ENCODE data around the gene CERS3. TPM values are rescaled to one million over a fixed set of nuclear protein-coding genes. Genes with fewer than 3 reads are reported as not detected.
A peak's percentile ranks its signal among the peaks of the same experiment; 100 is the strongest.

CERS3 gene
- total and polyA plus RNA-seq, 7 experiments from 2014 or later = 0.27 to 5.5 (median 3.2) TPM

DNA sequence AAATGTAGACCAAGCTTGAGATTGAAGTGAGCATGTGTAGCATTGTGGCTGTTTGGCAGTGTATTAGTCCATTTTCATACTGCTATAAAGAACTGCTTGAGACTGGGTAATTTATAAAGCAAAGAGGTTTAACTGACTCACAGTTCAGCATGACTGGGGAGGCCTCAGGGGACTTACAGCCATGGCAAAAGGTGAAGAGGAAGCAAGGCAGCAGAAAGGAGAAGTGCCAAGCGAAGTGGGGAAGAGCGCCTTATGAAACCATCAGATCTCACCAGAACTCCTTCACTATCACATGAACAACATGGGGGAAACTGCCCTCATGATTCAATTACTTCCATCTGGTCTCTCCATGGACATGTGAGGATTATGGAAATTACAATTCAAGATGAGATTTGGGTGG is 8.6 kb upstream of the CERS3 start:
- no peaks in the 10 kb centered on the region for H3K27me3 ChIP-seq (ENCODE audit: control insufficient read depth in 2 of 2, insufficient read depth in 2 of 2, low read length in 2 of 2)
- no peak overlapping the region for H3K27ac ChIP-seq (ENCODE audit: low read depth, low read length)
- peak; percentile 78 for ATAC-seq
- Mint-ChIP-seq H3K4me1 (peaks cover 0 to 1% (median 0%) of the 10 kb centered on the region in 7 donors), H3K4me3 (no peak overlapping the region), H3K9me3 (peaks cover 0 to 7% (median 6%) of the 10 kb centered on the region in 11 donors), H3K27ac (no peak overlapping the region), H3K36me3 (peaks cover 13 to 40% (median 24%) of the 10 kb centered on the region in 5 donors), H3K27me3 (peaks cover 0 to 1% (median 0%) of the 10 kb centered on the region in 5 donors)
- intact Hi-C loops (cut with micrococcal nuclease) = no loop called here
- no peaks in the 10 kb centered on the region for H3K36me3 ChIP-seq (ENCODE audit: control insufficient read depth in 2 of 3, insufficient read depth in 3 of 3, low read length in 3 of 3)
- H3K4me3 ChIP-seq (ENCODE audit: low read length) = no peak overlapping the region
- H3K9me3 ChIP-seq (ENCODE audit: control insufficient read depth in 2 of 3, low read length in 3 of 3) = no peaks in the 10 kb centered on the region
- CTCF ChIA-PET = no interaction called here
- no peaks in the 10 kb centered on the region for H3K4me1 ChIP-seq (ENCODE audit: control insufficient read depth in 2 of 2, insufficient read depth in 2 of 2, low read length in 2 of 2)
- no peak for DNase-seq
- POLR2A ChIA-PET = interaction anchor here (0.6 kb wide), 1 partner anchor 1918 kb away, joined by 8 read pairs; no protein-coding TSS in a partner anchor

DNA sequence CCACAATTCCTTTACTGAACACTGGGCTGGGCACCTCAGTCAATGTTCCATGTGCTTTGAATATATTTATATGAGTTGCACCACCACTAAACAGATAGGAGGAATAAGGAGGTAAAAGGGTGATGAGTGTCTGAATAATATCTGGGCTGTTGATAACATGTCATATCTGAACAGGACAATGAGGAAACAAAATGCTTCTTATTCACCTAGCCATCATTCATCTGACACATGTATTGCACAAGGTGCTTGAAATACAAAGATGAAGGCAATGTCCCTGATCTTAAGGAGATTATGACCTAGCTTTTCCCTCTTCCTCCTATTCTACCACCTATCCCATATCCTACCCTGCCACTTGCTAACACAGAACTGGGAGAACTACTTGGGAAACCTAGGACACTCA is 8.0 kb upstream of the CERS3 start:
- Histone ChIP-seq H3K4me1 (ENCODE audit: control insufficient read depth in 2 of 2, insufficient read depth in 2 of 2, low read length in 2 of 2) (no peaks in the 10 kb centered on the region), H3K4me3 (ENCODE audit: low read length) (no peak overlapping the region), H3K36me3 (ENCODE audit: control insufficient read depth in 2 of 3, insufficient read depth in 3 of 3, low read length in 3 of 3) (no peaks in the 10 kb centered on the region), H3K27me3 (ENCODE audit: control insufficient read depth in 2 of 2, insufficient read depth in 2 of 2, low read length in 2 of 2) (no peaks in the 10 kb centered on the region), H3K27ac (ENCODE audit: low read depth, low read length) (no peak overlapping the region), H3K9me3 (ENCODE audit: control insufficient read depth in 2 of 3, low read length in 3 of 3) (no peaks in the 10 kb centered on the region)
- Mint-ChIP-seq H3K9me3 (peaks cover 0 to 7% (median 6%) of the 10 kb centered on the region in 11 donors), H3K4me3 (no peak overlapping the region), H3K4me1 (peaks cover 0 to 3% (median 0%) of the 10 kb centered on the region in 7 donors), H3K27me3 (peaks cover 0 to 2% (median 0%) of the 10 kb centered on the region in 5 donors), H3K27ac (no peak overlapping the region), H3K36me3 (peaks cover 13 to 43% (median 24%) of the 10 kb centered on the region in 5 donors)
- intact Hi-C loops (cut with micrococcal nuclease) = no loop called here
- ChIA-PET POLR2A (interaction anchor here (0.6 kb wide), 1 partner anchor 1917 kb away, joined by 8 read pairs; no protein-coding TSS in a partner anchor), CTCF (no interaction called here)
- DNase-seq (no peak), ATAC-seq (no peak)

DNA sequence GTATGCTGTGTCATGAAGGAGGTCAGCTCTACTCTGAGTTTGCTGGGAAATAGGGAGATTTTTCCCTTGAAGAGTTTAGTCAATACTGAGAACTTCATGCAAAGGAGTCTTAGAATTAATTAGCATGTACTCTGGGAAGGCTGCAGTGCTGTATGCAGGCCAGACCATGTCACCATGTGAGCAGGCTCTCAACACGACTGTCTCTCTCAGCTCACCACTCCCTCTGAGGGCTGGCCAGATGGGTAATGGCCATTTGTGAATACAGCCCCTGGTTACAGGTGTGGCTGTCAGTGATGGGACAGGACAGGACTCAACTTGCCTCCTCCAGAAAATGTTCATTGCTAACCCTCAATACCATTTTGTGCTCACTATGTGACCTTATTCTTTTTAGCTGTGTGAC is 5.1 kb upstream of the CERS3 start:
- peaks cover 0 to 4% (median 2%) of the 10 kb centered on the region in 11 donors for H3K9me3 Mint-ChIP-seq
- H3K9me3 ChIP-seq (ENCODE audit: control insufficient read depth in 2 of 3, low read length in 3 of 3) = no peaks in the 10 kb centered on the region
- CTCF ChIA-PET = interaction anchor here (0.5 kb wide), 1 partner anchor 63 kb away, joined by 7 read pairs; no protein-coding TSS in a partner anchor
- H3K27me3 Mint-ChIP-seq = peaks cover 0 to 7% (median 0%) of the 10 kb centered on the region in 5 donors
- H3K4me1 Mint-ChIP-seq = peaks cover 2 to 26% (median 18%) of the 10 kb centered on the region in 7 donors
- no peak overlapping the region for H3K27ac Mint-ChIP-seq
- POLR2A ChIA-PET = no interaction called here
- intact Hi-C loops (cut with micrococcal nuclease) = no loop called here
- no peak overlapping the region for H3K27ac ChIP-seq (ENCODE audit: low read depth, low read length)
- H3K4me3 Mint-ChIP-seq = no peak overlapping the region
- H3K36me3 ChIP-seq (ENCODE audit: control insufficient read depth in 2 of 3, insufficient read depth in 3 of 3, low read length in 3 of 3) = no peaks in the 10 kb centered on the region
- DNase-seq (no peak), ATAC-seq (no peak)
- H3K4me1 ChIP-seq (ENCODE audit: control insufficient read depth in 2 of 2, insufficient read depth in 2 of 2, low read length in 2 of 2) = peaks cover 0 to 8% of the 10 kb centered on the region in 2 donors
- no peaks in the 10 kb centered on the region for H3K27me3 ChIP-seq (ENCODE audit: control insufficient read depth in 2 of 2, insufficient read depth in 2 of 2, low read length in 2 of 2)
- H3K36me3 Mint-ChIP-seq = peaks cover 8 to 25% (median 12%) of the 10 kb centered on the region in 5 donors
- H3K4me3 ChIP-seq (ENCODE audit: low read length) = no peak overlapping the region

DNA sequence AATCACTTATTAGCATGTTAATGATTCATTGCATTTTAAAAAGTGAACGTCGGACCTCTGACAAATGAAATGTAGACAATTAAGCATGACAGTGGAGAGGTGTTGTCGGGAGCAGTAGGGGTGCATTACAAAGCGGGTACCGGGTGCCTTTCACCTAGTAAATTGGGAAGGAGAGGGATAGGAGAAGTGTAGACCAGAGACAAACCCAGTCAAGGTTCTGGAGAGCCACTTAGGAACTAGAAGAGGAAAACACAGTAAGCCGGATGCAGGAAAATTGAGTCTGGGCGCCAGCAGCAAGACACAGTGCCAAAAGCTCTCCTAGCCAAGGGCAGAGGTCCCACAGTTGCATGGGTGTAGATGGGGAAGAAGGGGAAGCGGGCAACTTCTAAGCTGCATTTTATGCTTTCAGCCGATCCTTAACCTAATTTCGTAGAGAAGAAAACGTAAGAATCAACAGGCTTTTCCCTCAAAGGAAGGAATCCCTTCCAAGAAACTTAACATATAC is 3.1 kb upstream of the CERS3 start:
- no peak for ATAC-seq
- no peak for DNase-seq
- H3K27me3 ChIP-seq (ENCODE audit: control insufficient read depth in 2 of 2, insufficient read depth in 2 of 2, low read length in 2 of 2) = no peaks in the 10 kb centered on the region
- ChIA-PET POLR2A (no interaction called here), CTCF (no interaction called here)
- H3K36me3 ChIP-seq (ENCODE audit: control insufficient read depth in 2 of 3, insufficient read depth in 3 of 3, low read length in 3 of 3) = no peaks in the 10 kb centered on the region
- no peak overlapping the region for H3K4me3 ChIP-seq (ENCODE audit: low read length)
- H3K4me1 Mint-ChIP-seq = peaks cover 2 to 35% (median 19%) of the 10 kb centered on the region in 7 donors
- H3K9me3 Mint-ChIP-seq = no peaks in the 10 kb centered on the region
- H3K36me3 Mint-ChIP-seq = peaks cover 0 to 27% (median 6%) of the 10 kb centered on the region in 5 donors
- no peaks in the 10 kb centered on the region for H3K9me3 ChIP-seq (ENCODE audit: control insufficient read depth in 2 of 3, low read length in 3 of 3)
- H3K27me3 Mint-ChIP-seq = peaks cover 0 to 7% (median 0%) of the 10 kb centered on the region in 5 donors
- H3K27ac Mint-ChIP-seq = peak overlapping the region in 1 of 9 donors; percentile 34
- no peak overlapping the region for H3K4me3 Mint-ChIP-seq
- H3K4me1 ChIP-seq (ENCODE audit: control insufficient read depth in 2 of 2, insufficient read depth in 2 of 2, low read length in 2 of 2) = peaks cover 0 to 11% of the 10 kb centered on the region in 2 donors
- H3K27ac ChIP-seq (ENCODE audit: low read depth, low read length) = no peak overlapping the region
- intact Hi-C loops (cut with micrococcal nuclease) = no loop called here

DNA sequence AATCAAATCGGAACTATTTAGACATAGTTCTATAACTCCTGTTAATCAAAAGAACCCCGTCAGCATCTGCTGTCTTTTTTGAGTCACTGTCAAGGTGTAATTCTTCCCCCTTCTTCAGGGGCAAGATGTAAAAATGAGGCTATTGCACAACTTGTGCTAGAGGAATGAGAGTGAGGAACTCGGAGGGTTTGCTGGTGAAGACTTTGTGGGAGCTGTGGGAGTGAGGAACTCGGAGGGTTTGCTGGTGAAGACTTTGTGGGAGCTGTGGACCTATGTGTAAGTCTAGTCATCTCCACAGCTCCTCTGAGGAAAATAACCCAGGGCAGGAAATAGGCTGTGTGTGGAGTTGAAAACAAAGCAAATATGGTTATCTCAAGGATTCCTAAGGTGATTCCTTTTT is 2.5 kb upstream of the CERS3 start:
- no peaks in the 10 kb centered on the region for H3K36me3 ChIP-seq (ENCODE audit: control insufficient read depth in 2 of 3, insufficient read depth in 3 of 3, low read length in 3 of 3)
- peak overlapping the region in 3 of 9 donors; percentile 9 to 37 (median 34) for H3K27ac Mint-ChIP-seq
- CTCF ChIA-PET = no interaction called here

DNA sequence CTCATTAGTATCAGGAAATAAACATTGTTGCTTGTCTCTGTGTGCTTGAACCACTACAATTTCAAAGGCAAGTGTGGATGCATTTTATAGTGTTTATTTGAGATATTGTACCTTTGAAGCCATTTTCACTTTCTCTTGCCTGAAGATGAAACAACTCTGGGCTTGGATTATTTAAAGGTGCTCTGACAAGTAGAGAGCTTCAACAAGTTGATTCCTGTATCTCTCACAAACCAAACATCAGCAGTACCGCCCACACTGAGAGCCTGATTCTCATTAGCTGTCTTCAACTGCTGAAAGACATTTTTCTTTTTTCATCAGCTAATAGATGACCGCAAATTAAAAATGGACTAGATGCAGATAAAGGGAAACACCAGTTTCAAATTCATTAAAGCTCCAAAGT is 806 bp upstream of the CERS3 start:
- Mint-ChIP-seq H3K9me3 (peaks cover 0 to 3% (median 0%) of the 10 kb centered on the region in 11 donors), H3K27me3 (peaks cover 0 to 13% (median 0%) of the 10 kb centered on the region in 5 donors), H3K4me1 (peaks cover 2 to 35% (median 19%) of the 10 kb centered on the region in 7 donors), H3K27ac (peak overlapping the region in 8 of 9 donors; percentile 43 to 93 (median 75)), H3K4me3 (peak overlapping the region in 5 of 10 donors; percentile 4 to 21 (median 19)), H3K36me3 (peaks cover 0 to 35% (median 4%) of the 10 kb centered on the region in 5 donors)
- Histone ChIP-seq H3K36me3 (ENCODE audit: control insufficient read depth in 2 of 3, insufficient read depth in 3 of 3, low read length in 3 of 3) (no peaks in the 10 kb centered on the region), H3K27me3 (ENCODE audit: control insufficient read depth in 2 of 2, insufficient read depth in 2 of 2, low read length in 2 of 2) (no peaks in the 10 kb centered on the region), H3K4me3 (ENCODE audit: low read length) (no peak overlapping the region), H3K4me1 (ENCODE audit: control insufficient read depth in 2 of 2, insufficient read depth in 2 of 2, low read length in 2 of 2) (peaks cover 0 to 11% of the 10 kb centered on the region in 2 donors), H3K9me3 (ENCODE audit: control insufficient read depth in 2 of 3, low read length in 3 of 3) (no peaks in the 10 kb centered on the region), H3K27ac (ENCODE audit: low read depth, low read length) (no peak overlapping the region)
- DNase-seq (peak in 5 of 9 donors; percentile 7 to 35 (median 21)), ATAC-seq (no peak)
- POLR2A ChIA-PET = no interaction called here
- CTCF ChIA-PET = interaction anchor here (0.8 kb wide), 1 partner anchor 97 kb away, joined by 3 read pairs; no protein-coding TSS in a partner anchor
- intact Hi-C loops (cut with micrococcal nuclease) = no loop called here

More for the DNA sequence above, 2.5 kb upstream of the CERS3 start:
- POLR2A ChIA-PET = no interaction called here
- Mint-ChIP-seq H3K4me1 (peaks cover 2 to 35% (median 19%) of the 10 kb centered on the region in 7 donors), H3K4me3 (no peak overlapping the region), H3K36me3 (peaks cover 0 to 23% (median 4%) of the 10 kb centered on the region in 5 donors), H3K9me3 (no peaks in the 10 kb centered on the region), H3K27me3 (peaks cover 0 to 7% (median 0%) of the 10 kb centered on the region in 5 donors)
- Histone ChIP-seq H3K4me1 (ENCODE audit: control insufficient read depth in 2 of 2, insufficient read depth in 2 of 2, low read length in 2 of 2) (peaks cover 0 to 11% of the 10 kb centered on the region in 2 donors), H3K4me3 (ENCODE audit: low read length) (no peak overlapping the region), H3K27me3 (ENCODE audit: control insufficient read depth in 2 of 2, insufficient read depth in 2 of 2, low read length in 2 of 2) (no peaks in the 10 kb centered on the region), H3K9me3 (ENCODE audit: control insufficient read depth in 2 of 3, low read length in 3 of 3) (no peaks in the 10 kb centered on the region), H3K27ac (ENCODE audit: low read depth, low read length) (no peak overlapping the region)
- intact Hi-C loops (cut with micrococcal nuclease) = no loop called here
- no peak for DNase-seq
- no peak for ATAC-seq

Data from naive thymus-derived CD4-positive, alpha-beta T cell (primary cell).